Mucosa of stomach (tissue), 1 donor: ENCODE data around the gene AUTS2.

ENCODE experiments used
- H3K27me3 ChIP-seq: one replicate; pipeline ENCODE4 v1.7.0; 2013; ENCODE audit warnings: mild to moderate bottlenecking, low read length; ENCODE audit not compliant: control insufficient read depth, insufficient read depth
- H3K36me3 ChIP-seq: one replicate; pipeline ENCODE4 v1.7.0; 2013; ENCODE audit warnings: low read length; ENCODE audit not compliant: control insufficient read depth, insufficient read depth
- H3K4me1 ChIP-seq: one replicate; pipeline ENCODE4 v1.7.0; 2013; ENCODE audit warnings: mild to moderate bottlenecking, low read length; ENCODE audit not compliant: control insufficient read depth, insufficient read depth
- H3K4me3 ChIP-seq: one replicate; pipeline ENCODE4 v1.7.0; 2013; ENCODE audit warnings: low read length
- H3K9ac ChIP-seq: one replicate; pipeline ENCODE4 v1.7.0; 2013; ENCODE audit warnings: mild to moderate bottlenecking, low read length, moderate library complexity
- H3K9me3 ChIP-seq: one replicate; pipeline ENCODE4 v1.7.0; 2013; ENCODE audit warnings: mild to moderate bottlenecking, low read length, moderate library complexity; ENCODE audit not compliant: control insufficient read depth
- donor health status: Pancreatic carcinoma.

Gene AUTS2

DNA sequence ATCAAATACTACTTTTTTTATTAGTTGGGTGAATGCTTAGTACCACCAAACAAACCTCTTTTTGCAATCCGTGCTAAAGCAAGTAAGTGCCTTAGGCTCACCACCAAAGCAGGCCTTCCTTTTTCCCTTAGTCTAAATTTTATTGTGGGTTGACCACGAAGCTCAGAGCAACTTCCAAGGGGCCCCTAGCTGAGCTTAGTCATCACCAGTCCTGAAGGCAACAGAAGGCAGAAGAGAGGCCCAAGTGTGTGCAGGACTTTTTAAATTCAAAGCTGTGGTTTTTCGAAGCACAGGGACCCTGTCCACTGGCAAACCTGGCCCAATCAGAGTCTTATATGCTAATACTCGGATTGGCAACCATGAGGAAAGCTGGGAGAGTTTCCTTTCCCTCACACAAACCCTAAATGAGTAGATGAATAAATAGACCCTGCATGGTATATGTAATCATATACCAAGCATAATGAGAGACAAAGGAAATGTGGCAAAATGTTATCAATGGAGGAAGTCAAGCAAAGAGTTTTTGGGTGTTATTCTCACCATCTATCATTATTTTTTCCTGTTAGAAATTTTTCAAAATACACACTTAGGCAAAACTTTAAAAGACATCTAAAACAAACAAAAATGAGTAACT, 1080.5 kb downstream of the AUTS2 start:
- Histone ChIP-seq H3K4me1 (no peaks in the 10 kb centered on the region), H3K36me3 (no peaks in the 10 kb centered on the region), H3K4me3 (no peak overlapping the region), H3K9me3 (no peaks in the 10 kb centered on the region), H3K27me3 (no peaks in the 10 kb centered on the region), H3K9ac (no peak overlapping the region)

DNA sequence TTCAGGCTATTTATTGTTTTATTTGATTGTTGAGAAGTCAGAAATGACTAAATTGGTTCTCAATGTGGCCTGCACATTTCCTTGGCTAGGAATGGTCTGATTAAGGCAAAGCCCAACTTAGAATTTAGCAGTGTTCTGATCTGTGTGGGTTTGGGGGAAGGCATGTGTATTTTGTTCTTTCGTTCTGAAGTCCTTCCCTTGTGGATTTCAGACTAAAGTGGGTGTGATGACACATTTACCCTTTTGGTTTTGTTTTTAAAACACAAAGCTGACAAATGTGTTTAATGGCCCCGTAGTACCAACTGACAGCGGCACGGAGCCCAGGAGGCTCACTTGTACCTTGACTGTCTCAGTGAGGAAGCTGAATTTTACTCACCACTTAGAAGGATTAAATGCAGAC, 1081.4 kb downstream of the AUTS2 start:
- Histone ChIP-seq H3K27me3 (no peaks in the 10 kb centered on the region), H3K9ac (no peak overlapping the region), H3K4me1 (no peaks in the 10 kb centered on the region), H3K36me3 (no peaks in the 10 kb centered on the region), H3K9me3 (no peaks in the 10 kb centered on the region), H3K4me3 (no peak overlapping the region)

DNA sequence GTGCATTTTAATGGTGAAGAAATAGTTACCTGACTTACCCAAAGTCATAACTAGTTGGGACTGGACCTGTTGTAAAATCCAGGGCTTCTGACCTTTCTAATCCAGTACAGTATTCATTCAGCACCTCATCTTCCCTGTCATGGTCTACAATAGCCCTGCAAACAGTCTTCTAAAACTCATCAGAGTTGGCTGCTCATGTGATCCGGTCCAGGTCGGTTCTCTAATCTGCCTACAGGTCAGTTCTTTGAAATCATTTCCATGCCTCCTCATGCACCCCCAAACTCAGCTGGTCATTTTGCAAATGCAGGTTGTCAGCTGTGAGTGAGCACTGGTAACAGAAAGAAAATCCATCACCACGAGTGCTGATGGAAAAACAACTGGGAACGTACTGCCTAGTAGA, 1082.0 kb downstream of the AUTS2 start:
- Histone ChIP-seq H3K9ac (no peak overlapping the region), H3K27me3 (no peaks in the 10 kb centered on the region), H3K4me3 (no peak overlapping the region), H3K36me3 (no peaks in the 10 kb centered on the region), H3K4me1 (no peaks in the 10 kb centered on the region), H3K9me3 (no peaks in the 10 kb centered on the region)

DNA sequence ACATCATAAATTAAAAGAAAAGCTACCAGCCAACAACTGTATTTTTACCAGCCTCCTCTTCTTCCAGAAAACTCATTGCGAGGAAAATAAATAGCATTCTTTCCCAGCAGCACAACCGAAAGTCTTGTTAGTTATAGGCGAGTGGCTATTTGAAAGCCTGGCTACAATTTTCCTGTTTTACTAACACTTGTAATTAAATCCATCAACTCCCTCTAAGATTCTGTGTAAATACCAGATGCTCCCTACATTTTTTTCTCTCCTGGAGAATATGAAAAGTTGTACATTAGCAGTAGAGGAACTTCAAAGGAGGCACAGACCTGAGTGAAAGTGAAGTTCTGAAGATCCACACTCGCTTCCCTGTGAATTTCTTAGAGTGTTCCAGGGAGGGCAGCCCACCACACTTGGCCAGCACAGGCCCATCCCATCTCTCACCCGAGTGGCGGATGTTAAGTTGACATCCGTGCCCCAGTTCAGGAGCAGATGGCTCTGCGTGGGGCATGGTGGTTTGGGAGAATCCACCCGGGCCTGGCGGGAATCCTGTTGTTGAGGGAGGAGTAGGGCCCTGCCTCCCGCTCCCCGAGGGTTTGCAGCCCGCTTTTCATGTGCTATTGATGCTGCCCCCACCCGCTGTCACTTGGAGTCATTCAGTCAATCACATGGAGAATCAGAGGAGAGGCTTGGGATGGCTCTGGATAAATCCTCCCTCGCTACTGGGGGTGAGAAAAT, 1082.6 kb downstream of the AUTS2 start:
- H3K9me3 ChIP-seq: no peaks in the 10 kb centered on the region
- H3K27me3 ChIP-seq: no peaks in the 10 kb centered on the region
- H3K36me3 ChIP-seq: no peaks in the 10 kb centered on the region
- H3K9ac ChIP-seq: no peak overlapping the region
- H3K4me1 ChIP-seq: no peaks in the 10 kb centered on the region
- no peak overlapping the region for H3K4me3 ChIP-seq

DNA sequence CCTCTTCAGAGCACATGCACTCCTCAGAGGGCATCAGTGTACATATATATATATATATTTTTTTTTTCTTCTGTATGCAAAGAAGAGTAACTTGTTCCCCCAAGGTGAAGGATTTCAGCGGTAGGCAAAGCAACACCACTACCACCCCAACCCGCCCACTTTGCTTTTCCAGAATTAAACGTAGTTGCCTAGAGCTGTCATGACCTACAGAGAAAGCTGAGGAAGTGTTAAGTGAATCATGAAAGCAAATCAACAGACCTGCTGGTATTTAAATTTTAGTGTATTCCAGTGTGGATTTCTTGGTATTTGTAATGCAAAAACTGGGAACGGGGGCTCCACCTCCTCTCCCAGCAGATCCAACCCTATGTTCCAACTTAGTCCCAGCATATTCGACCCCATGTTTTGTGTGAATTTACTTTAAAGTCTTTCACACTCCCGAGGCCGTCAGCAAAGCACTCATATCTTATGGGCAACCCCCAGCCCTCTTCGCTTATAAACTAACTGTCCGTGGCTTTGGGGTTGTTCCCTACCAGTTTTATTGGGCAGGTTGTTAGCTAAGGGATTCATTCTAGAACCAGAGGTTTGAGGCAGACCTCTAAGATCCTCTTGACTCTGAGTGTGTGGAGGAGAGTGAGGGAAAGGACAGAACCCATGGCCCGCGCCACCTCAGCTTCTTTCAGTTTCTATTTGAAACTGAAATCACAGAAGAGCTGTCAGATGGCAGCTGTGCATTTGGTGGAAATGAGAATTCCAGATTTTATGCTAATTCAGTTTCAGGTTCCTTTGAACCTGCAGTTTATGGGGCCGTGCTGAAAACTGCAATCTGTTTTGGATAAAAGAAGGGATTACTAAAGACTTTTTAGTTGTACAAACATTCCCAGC, 1083.4 kb downstream of the AUTS2 start:
- Histone ChIP-seq H3K9me3 (no peaks in the 10 kb centered on the region), H3K36me3 (no peaks in the 10 kb centered on the region), H3K4me1 (no peaks in the 10 kb centered on the region), H3K4me3 (no peak overlapping the region), H3K27me3 (no peaks in the 10 kb centered on the region), H3K9ac (no peak overlapping the region)

DNA sequence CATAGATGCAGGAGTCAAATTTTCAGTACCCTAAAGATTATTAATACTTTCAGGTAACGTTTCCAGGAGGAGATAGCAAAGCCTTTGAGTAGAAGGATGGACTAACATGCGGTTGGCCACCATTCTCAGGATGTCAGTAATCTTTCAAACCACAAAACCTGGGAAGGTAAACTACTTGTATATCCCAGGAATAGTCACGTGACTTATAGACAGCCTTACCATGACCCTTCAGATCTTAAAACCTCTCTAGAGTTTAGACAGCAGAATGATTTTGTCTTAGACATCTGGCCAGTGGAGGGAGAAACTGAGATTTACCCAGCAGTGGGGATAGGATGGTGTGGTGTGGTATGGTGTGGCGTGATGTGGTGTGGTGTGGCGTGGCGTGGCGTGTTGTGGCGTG, 1085.9 kb downstream of the AUTS2 start:
- Histone ChIP-seq H3K27me3 (no peaks in the 10 kb centered on the region), H3K36me3 (no peaks in the 10 kb centered on the region), H3K4me3 (no peak overlapping the region), H3K4me1 (no peaks in the 10 kb centered on the region), H3K9ac (no peak overlapping the region), H3K9me3 (no peaks in the 10 kb centered on the region)

DNA sequence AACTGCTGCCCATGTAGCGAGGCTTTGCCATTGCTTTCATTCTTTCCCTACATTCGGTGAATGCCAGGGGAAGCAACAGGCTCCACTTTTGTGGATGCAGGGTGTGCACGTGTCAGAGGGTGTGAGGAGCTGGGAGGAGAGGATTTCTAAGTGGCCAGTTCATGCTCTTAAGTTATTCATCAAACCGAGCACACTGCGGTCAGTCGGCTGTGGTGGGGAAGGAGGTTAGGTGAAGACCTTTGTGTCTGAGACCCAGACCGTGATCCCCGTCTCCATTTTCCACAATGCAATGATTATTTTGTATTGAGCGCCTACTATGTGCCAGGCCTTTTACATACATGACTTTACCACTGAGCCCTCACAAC, 1095.0 kb downstream of the AUTS2 start:
- no peaks in the 10 kb centered on the region for H3K36me3 ChIP-seq
- H3K4me3 ChIP-seq: no peak overlapping the region
- peaks cover 13% of the 10 kb centered on the region for H3K4me1 ChIP-seq
- no peaks in the 10 kb centered on the region for H3K9me3 ChIP-seq
- H3K9ac ChIP-seq: no peak overlapping the region
- peaks cover 40% of the 10 kb centered on the region for H3K27me3 ChIP-seq

DNA sequence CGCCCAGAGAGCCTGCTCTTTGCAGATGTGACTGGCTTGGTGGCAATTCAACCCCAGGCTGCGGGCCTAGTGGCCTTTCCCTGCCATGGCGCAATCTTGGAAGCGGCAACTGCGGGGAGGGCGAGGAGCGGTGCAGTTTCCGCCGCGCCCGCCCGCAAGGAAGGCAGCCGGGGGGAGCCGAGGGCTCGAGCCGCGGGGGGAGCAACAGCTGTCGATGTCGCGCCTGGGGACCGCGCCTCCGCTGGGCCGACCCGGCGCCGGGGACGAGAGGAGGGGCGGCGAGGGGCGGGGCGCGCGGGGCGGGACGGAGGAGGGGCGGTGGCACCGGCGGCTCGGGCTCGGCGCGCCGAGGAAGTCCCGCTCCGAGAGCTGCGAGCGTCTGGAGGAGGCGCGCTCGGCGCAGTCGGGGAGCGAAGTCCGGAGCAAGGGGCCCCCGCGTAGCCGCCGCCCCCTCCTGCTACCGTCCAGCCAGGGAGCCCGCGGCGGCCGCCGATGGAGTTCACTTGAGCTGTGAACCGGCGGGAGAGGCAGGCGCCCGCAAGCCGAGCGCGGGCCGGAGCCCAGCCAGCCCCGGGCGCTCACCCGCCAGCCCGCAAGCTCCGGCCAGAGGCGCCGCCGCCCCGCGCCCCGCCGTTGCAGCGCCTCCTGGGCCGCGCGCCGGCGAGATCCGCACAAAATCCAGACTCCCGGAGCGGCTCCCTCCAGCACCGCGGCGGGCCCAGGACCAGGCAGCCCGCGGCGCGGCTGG, 1095.6 kb downstream of the AUTS2 start:
- Histone ChIP-seq H3K4me3 (no peak overlapping the region), H3K9me3 (no peaks in the 10 kb centered on the region), H3K36me3 (no peaks in the 10 kb centered on the region), H3K27me3 (peaks cover 46% of the 10 kb centered on the region), H3K9ac (no peak overlapping the region), H3K4me1 (peaks cover 13% of the 10 kb centered on the region)

DNA sequence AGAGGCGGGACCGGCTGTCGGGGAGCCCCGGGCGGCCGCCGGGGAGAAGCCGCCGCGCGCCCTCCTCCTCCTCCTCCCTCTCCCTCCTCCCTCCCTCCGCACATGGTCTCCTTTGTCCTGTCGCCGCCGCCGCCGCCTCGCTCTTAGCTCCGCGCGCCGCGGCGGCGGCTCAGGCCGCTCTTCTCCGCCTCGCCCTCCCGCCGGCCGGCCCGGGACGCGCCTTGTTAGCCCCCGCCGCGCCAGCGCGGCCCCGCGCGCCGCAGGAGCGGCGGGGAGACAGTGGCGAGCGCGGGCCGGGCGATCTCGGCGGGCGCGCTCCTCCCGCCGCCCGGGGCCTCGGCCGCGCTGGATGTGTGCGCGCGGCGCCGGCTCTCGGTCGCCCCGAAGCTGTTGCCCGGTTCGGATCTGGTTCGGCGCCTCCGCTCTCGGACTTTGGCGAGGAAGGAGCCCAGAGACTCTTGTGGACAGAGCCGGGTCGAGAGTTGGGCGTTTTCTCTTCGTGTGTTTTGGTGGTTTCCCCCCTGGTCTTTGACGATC, 1096.2 kb downstream of the AUTS2 start:
- Histone ChIP-seq H3K4me3 (peak overlapping the region; percentile 28), H3K36me3 (no peaks in the 10 kb centered on the region), H3K4me1 (peaks cover 13% of the 10 kb centered on the region), H3K9me3 (no peaks in the 10 kb centered on the region), H3K27me3 (peaks cover 51% of the 10 kb centered on the region), H3K9ac (peak overlapping the region; percentile 68)

DNA sequence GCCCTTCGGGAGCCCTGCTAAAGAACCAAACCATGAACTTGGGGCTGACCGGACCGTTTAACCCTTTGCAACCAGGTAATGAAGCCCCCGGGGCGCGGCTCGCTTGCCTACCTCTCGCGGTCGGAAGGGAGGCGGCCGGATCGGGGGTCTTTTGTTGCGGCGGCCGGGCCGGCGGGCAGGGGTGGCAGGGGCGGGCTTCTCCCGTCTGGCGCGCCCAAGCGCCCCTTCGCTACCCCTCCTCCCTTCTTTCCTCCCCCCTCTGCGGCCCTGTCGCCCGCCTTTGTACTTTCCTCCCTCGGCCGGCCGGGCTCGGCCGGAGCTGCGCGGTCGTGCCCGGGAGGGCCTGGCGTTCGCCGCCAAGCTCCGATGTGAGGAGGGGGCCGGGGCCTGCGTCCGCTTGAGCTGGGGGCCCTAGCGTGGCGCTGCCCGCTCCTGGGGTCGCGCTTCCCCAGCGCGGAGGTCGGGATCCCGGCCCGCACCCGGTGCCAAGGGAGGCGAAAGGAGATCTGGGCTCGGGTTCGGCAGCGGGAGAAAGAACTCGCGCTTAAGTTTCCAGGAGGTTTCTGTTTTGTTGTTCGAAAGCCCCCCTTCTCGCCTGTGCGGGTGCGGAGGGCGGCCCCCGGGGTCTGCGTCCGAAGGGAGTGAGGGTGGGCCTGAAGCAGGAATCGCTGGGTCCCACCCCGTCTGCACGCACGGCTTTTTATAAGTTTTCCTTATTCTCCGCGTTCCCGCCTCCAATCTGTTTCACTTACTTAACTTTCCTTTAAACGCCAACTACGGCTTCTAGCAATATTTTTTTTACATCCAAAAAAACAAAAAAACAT, 1096.9 kb downstream of the AUTS2 start:
- Histone ChIP-seq H3K27me3 (peaks cover 54% of the 10 kb centered on the region), H3K36me3 (no peaks in the 10 kb centered on the region), H3K9ac (peak overlapping the region; percentile 68), H3K9me3 (no peaks in the 10 kb centered on the region), H3K4me3 (peak overlapping the region; percentile 28), H3K4me1 (peaks cover 13% of the 10 kb centered on the region)

DNA sequence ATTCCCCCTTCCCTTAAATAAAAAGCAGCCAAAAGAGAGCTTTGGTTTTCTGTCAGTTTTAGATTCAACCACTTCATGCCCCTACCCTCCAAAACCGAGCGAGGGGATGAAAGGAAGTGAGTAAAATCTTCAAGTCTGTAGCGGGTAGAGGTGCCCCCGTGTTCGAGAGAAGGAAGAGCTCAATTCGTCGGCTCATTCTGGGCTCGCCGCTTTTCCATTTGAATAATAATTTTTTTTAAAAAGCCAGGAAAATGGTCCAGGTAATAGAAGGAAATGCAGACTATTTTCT, 1097.5 kb downstream of the AUTS2 start:
- Histone ChIP-seq H3K9ac (peak overlapping the region; percentile 68), H3K4me1 (peaks cover 13% of the 10 kb centered on the region), H3K27me3 (peaks cover 58% of the 10 kb centered on the region), H3K9me3 (no peaks in the 10 kb centered on the region), H3K36me3 (no peaks in the 10 kb centered on the region), H3K4me3 (no peak overlapping the region)
